HFF-Myc (cell line): ENCODE data around the gene RPS6KA3.

Experiments
- DNase-seq: peaks from one replicate; pipeline ENCODE4 v3.0.0-alpha.2; 2011; ENCODE audit warnings: low read depth; ENCODE audit errors: extremely low read depth
- H3K4me3 ChIP-seq: replicated peaks from 2 replicates; pipeline ENCODE4 v1.5.1; 2011; ENCODE audit warnings: low read depth, mild to moderate bottlenecking, control low read depth, low read length
- CTCF ChIP-seq: IDR thresholded peaks from 2 replicates; pipeline ENCODE4 v1.5.1; 2012; ENCODE audit warnings: mild to moderate bottlenecking, low read depth, low read length, control low read depth; ENCODE audit errors: missing control alignments

The RPS6KA3 gene

DNA sequence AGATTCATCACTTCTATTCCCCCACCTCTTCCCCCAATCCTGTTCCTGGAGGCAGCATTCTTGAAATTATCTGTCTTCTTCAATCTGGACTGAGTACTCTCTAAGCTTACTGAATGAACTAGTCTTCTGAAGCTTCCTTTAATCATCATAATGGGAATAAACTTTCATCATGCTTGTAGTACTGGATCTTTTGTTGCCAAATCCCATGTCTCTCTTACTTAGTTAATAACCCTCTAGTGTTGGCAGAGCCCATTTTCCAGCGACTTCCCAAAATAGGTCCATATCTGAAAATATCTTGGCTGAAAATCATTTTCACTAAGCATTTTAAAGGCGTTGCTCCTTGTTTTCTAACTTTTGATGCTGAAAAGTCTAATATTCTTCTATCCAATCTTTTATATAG is 39.6 kb downstream of the RPS6KA3 start:
- H3K4me3 ChIP-seq: no peak overlapping the region
- TF ChIP-seq CTCF: no peak
- DNase-seq: no peak

DNA sequence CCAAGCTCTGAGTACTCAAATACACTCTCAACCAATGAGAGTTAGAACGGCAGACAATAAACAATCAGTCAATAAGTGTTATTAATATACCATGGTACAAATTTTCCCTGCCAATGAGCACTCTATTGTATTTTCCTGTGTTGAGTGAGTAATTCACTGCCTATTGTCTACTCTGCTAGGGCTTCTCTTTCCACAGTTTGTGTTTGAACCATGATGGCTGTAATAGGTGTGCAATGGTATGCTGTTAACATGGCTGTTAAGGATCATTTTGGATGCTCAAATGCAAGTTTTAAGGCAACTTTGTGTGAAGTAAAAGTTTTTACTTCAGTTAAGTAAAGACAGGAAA is 41.2 kb downstream of the RPS6KA3 start:
- TF ChIP-seq CTCF: no peak
- DNase-seq: no peak
- no peak overlapping the region for H3K4me3 ChIP-seq

- no peak for DNase-seq
- no peak overlapping the region for H3K4me3 ChIP-seq
- TF ChIP-seq CTCF: no peak
These were observed 41.8 kb downstream of the RPS6KA3 start for GRCh38 chrX:20224814-20225487.

DNA sequence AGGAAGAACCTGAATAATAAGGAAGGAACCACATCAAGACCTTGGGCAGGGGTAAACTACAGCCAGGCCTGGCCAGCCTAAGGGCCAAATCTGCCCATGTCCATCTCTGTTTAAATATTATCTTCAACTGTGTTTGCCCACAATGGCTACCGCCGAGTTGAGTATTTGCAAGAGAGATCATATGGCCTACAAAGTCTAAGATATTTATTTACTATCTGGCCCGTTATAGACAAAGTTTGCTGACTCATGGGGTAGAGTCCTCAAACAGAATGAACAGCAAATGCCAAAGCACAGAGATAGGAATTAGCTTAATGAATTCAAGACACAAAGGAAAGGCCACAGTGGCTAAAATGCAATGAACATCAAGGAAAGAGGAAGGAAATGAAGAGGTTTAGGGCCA is 44.8 kb downstream of the RPS6KA3 start:
- TF ChIP-seq CTCF: no peak
- DNase-seq: no peak
- H3K4me3 ChIP-seq: no peak overlapping the region

DNA sequence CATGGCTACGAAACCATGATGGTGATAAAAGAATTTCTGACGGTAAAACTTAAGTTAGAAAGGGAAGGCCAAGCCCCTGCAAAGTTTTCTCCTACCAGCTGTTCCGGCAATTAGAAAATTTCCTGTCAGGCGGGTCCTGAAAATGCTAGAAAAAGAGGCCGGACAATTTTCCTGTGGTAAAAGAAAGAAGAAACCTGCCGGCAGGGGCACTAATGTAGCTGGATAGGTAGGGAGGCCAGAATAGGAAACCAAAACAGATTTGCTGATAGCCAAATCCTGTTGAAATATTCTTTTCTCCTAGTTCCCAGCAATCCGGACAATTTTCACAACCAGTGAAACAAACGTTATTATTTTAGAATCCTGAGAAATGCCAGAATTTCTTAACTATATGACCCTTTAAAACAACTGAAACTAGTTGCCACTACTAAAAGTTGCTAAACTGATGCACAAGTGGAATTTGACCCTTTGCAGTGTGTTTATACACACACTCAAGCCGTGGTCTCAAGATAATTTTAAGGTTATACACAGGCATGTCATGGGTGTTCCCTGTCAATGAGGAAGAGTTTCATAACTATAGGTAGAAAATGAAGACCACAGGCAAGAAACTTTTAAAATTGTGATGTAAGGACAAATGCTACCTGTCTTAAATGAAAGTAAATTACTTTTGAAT is 47.7 kb downstream of the RPS6KA3 start:
- no peak overlapping the region for H3K4me3 ChIP-seq
- TF ChIP-seq CTCF: no peak
- DNase-seq: no peak

DNA sequence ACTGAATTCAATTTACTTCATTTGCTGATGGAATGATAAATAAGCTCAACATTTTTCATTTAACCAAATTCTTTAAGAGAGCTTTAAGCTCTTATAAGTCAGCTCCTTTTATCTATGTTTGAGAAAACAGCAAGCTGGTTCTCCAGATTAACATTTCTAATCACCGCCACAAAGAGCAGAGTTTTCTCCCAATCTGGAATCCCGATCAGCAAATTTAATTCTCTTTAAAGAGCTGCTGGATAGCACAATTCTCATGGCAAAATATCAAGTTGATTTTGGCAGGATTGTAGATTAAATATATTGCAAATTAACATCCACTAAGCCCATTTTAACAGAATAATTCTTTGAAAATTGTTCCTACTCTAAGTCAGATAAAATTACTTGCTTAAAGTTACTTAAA is 48.8 kb downstream of the RPS6KA3 start:
- no peak for TF ChIP-seq CTCF
- H3K4me3 ChIP-seq: no peak overlapping the region
- no peak for DNase-seq
